ENCODE data around the gene TRIOBP. TPM values are rescaled to one million over a fixed set of nuclear protein-coding genes. Genes with fewer than 3 reads are reported as not detected.

TRIOBP gene
- total and polyA plus RNA-seq, 2 of the 4 experiments (the other 2 are of a cell fraction): 46.4 to 69.8 TPM

DNA sequence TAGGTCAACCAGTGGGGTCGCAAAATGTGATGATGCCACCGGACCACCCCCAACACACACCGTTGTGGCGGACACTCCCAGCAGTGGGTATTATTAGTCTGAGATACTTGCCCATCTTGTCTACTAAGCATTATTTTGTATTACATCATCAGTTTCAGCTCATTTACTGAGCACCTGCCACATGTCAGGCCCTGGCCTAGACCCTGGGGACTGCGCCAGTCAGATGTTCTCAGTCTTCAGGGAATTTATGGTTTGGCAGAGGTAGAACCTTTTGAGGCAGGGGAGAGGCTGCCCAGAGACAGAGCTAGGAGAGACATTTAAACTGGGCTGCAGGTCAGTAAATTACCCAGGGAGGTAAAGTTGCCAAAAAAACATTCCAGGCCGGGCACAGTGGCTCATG is 67.8 kb downstream of the TRIOBP start:
- no peak overlapping the region for H2AK5ac ChIP-seq (ENCODE audit: low read depth, low read length)
- H2AK9ac ChIP-seq (replicated peaks; ENCODE audit: low read depth, low read length, poor library complexity): no peak overlapping the region
- H2BK15ac ChIP-seq (ENCODE audit: low read depth, low read length): no peak overlapping the region
- no peak overlapping the region for H3K27ac ChIP-seq (ENCODE audit: insufficient read depth, low read length)
- peaks cover 12% of the 10 kb centered on the region for H4K20me1 ChIP-seq (ENCODE audit: insufficient read depth, low read length)
- peaks cover 21 to 68% of the 10 kb centered on the region in 2 experiments for H3K79me1 ChIP-seq (ENCODE audit: low read depth in 1 of 2, low read length in 2 of 2)
- H4K5ac ChIP-seq (ENCODE audit: low read depth, low read length): no peak overlapping the region
- H2AFZ ChIP-seq (replicated peaks; ENCODE audit: low read length, poor library complexity): no peak overlapping the region
- no peaks in the 10 kb centered on the region for H3K4me1 ChIP-seq (ENCODE audit: control insufficient read depth, insufficient read depth, low read length)
- H3K4me2 ChIP-seq (ENCODE audit: low read depth, low read length): no peak overlapping the region
- no peak overlapping the region for H3K23ac ChIP-seq (ENCODE audit: low read depth, low read length)
- ChIA-PET POLR2A (ENCODE audit: unreplicated experiment) (no interaction called here), CTCF (no interaction called here)
- dilution Hi-C loops (cut with HindIII; ENCODE audit: low sequenced_read_pairs, unreplicated experiment) (no loop called here), in situ Hi-C loops (cut with MboI; ENCODE audit: low sequenced_read_pairs) (no loop called here), intact Hi-C loops (cut with micrococcal nuclease) (no loop called here)
- H3K4me3 ChIP-seq (ENCODE audit: insufficient read depth, low read depth, low read length): no peak overlapping the region
- peaks cover 8% of the 10 kb centered on the region for H3K9me1 ChIP-seq (ENCODE audit: insufficient read depth, low read length)
- H2BK20ac ChIP-seq (ENCODE audit: low read depth, low read length): no peak overlapping the region
- no peaks in the 10 kb centered on the region for H3K27me3 ChIP-seq (ENCODE audit: control insufficient read depth, insufficient read depth, low read length)
- H3K18ac ChIP-seq (ENCODE audit: low read depth, low read length): no peak overlapping the region
- H2BK120ac ChIP-seq (ENCODE audit: low read depth, low read length): no peak overlapping the region
- no peak overlapping the region for H4K91ac ChIP-seq (ENCODE audit: insufficient read depth, low read depth, low read length)
- ATAC-seq (ENCODE audit: low read depth) (no peak), DNase-seq (no peak)
- TF ChIP-seq MAFK (IDR thresholded peaks at IDR 0.05; ENCODE audit: low read depth, low read length) (peak; percentile 25; the same call in 1 of the 2 replicates), NFE2L2 (IDR thresholded peaks at IDR 0.05; ENCODE audit: low read depth, low read length) (no peak)
- no peak overlapping the region for H3K14ac ChIP-seq (replicated peaks; ENCODE audit: low read depth, low read length)
- no CpG with 5 or more reads among the region's 6 CpGs for WGBS, 2 experiments (ENCODE audit: extremely low coverage in 2 of 2, insufficient read length in 1 of 2)
- H4K8ac ChIP-seq (ENCODE audit: low read depth in 2 of 2, low read length in 2 of 2): no peak overlapping the region
- H3K4ac ChIP-seq (ENCODE audit: low read depth, low read length): no peak overlapping the region
- no peak overlapping the region for H3K9ac ChIP-seq (ENCODE audit: low read depth, low read length)
- H3K36me3 ChIP-seq (ENCODE audit: control insufficient read depth, insufficient read depth, low read length): peaks cover 61% of the 10 kb centered on the region
- H2BK5ac ChIP-seq (ENCODE audit: low read depth, low read length, poor library complexity, severe bottlenecking): no peak overlapping the region
- BruUV-seq (replicated peaks): no TSS peak
- H3K9me3 ChIP-seq (ENCODE audit: control insufficient read depth, insufficient read depth, low read length): no peaks in the 10 kb centered on the region
- no peak overlapping the region for H3K56ac ChIP-seq (ENCODE audit: extremely low read depth, insufficient read depth, low read length)

Data from IMR-90 (cell line).